ENCODE data around the gene DAB1. TPM values are rescaled to one million over a fixed set of nuclear protein-coding genes. Genes with fewer than 3 reads are reported as not detected.

Gene DAB1
- total and polyA plus RNA-seq, 10 of the 15 experiments (the other 5 are each of a cell fraction or from before 2014, with no cell fraction given), result 0.02 to 0.10 (median 0.03) TPM; not detected in 5

GRCh38 chr1:57124768-57125446 lies 299.0 kb downstream of the DAB1 start (continued):
- TF ChIP-seq CEBPZ (IDR thresholded peaks at IDR 0.05; ENCODE audit: low read depth, low read length) (no peak), MEF2A (IDR thresholded peaks at IDR 0.05; ENCODE audit: insufficient read depth, low read depth, low read length) (no peak), HDAC6 (IDR thresholded peaks at IDR 0.05; ENCODE audit: unreplicated experiment) (no peak), RAD51 (IDR thresholded peaks at IDR 0.05) (no peak), TCF12 (IDR thresholded peaks at IDR 0.05; ENCODE audit: low read depth, low read length) (no peak), SIX5 (IDR thresholded peaks at IDR 0.05; ENCODE audit: low read depth, low read length, severe bottlenecking) (no peak), DPF2 (IDR thresholded peaks at IDR 0.05) (0 out of 2 replicates have a peak, but pooled peaks have one; percentile 45), ESRRA (IDR thresholded peaks at IDR 0.05; ENCODE audit: low read length) (no peak), SREBF2 (IDR thresholded peaks at IDR 0.05; ENCODE audit: low read length) (no peak), ZNF384 (IDR thresholded peaks at IDR 0.05; ENCODE audit: borderline replicate concordance, low read depth, low read length) (no peak), LARP7 (IDR thresholded peaks at IDR 0.05) (no peak), ASH2L (IDR thresholded peaks at IDR 0.05; ENCODE audit: borderline replicate concordance, low read depth) (no peak), RB1 (IDR thresholded peaks at IDR 0.05; ENCODE audit: borderline replicate concordance) (no peak), EED (IDR thresholded peaks at IDR 0.05; ENCODE audit: low read depth) (no peak), JUNB (IDR thresholded peaks at IDR 0.05) (peak; percentile 89), MTA2 (IDR thresholded peaks at IDR 0.05; ENCODE audit: low read depth) (0 out of 2 replicates have a peak, but pooled peaks have one; percentile 42), POU2F2 (IDR thresholded peaks at IDR 0.05; ENCODE audit: borderline replicate concordance, low read depth, low read length) (no peak), USF2 (IDR thresholded peaks at IDR 0.05; ENCODE audit: borderline replicate concordance, low read depth, low read length) (no peak), SREBF1 (IDR thresholded peaks at IDR 0.05; ENCODE audit: low read length) (no peak), GATAD2B (conservative IDR thresholded peaks at IDR 0.05; ENCODE audit: low read depth) (no peak), BMI1 (IDR thresholded peaks at IDR 0.05; ENCODE audit: borderline replicate concordance) (no peak), ZZZ3 (IDR thresholded peaks at IDR 0.05; ENCODE audit: control insufficient read depth, insufficient read length, low read depth) (no peak), BCL11A (IDR thresholded peaks at IDR 0.05; ENCODE audit: low read depth, low read length) (peak; percentile 48; the same call in 1 of the 2 replicates), REST (IDR thresholded peaks at IDR 0.05; ENCODE audit: low read depth, low read length) (no peak), ZSCAN29 (IDR thresholded peaks at IDR 0.05) (no peak), SMAD1 (IDR thresholded peaks at IDR 0.05; ENCODE audit: low read depth, partially characterized antibody) (no peak)
